H9 (cell line): ENCODE measurements around the gene KLC1. TPM values are rescaled to one million over a fixed set of nuclear protein-coding genes. Genes with fewer than 3 reads are reported as not detected.

Experiments used
- DNase-seq: peaks from one replicate; pipeline ENCODE4 v3.0.0-alpha.2; 2017
- H2AFZ ChIP-seq: one replicate; pipeline ENCODE4 v1.6.1; 2013; ENCODE audit warnings: mild to moderate bottlenecking, low read length, control low read depth, moderate library complexity
- H2AK5ac ChIP-seq: 2 replicates; pipeline ENCODE4 v1.6.1; 2013; ENCODE audit warnings: low read length, control low read depth, mixed read lengths; ENCODE audit not compliant: insufficient read length
- H2BK120ac ChIP-seq: one replicate; pipeline ENCODE4 v1.6.1; 2013; ENCODE audit warnings: low read depth, mild to moderate bottlenecking, low read length, control low read depth, inconsistent platforms; ENCODE audit not compliant: poor library complexity, severe bottlenecking
- H2BK12ac ChIP-seq: 2 replicates; pipeline ENCODE4 v1.6.1; 2013; ENCODE audit warnings: low read length, control low read depth, mixed read lengths, low read depth; ENCODE audit not compliant: insufficient read length
- H2BK15ac ChIP-seq: 2 replicates; pipeline ENCODE4 v1.6.1; 2013; ENCODE audit warnings: low read depth, low read length, control low read depth
- H2BK20ac ChIP-seq: one replicate; pipeline ENCODE4 v1.6.1; 2013; ENCODE audit warnings: low read depth, mild to moderate bottlenecking, low read length, control low read depth, inconsistent platforms; ENCODE audit not compliant: poor library complexity, severe bottlenecking
- H2BK5ac ChIP-seq: 2 replicates; pipeline ENCODE4 v1.6.1; 2013; ENCODE audit warnings: low read length, control low read depth, mixed read lengths; ENCODE audit not compliant: insufficient read length
- H3K14ac ChIP-seq: 2 replicates; pipeline ENCODE4 v1.6.1; 2013; ENCODE audit warnings: low read length, control low read depth; ENCODE audit not compliant: insufficient read depth
- H3K18ac ChIP-seq: 2 replicates; pipeline ENCODE4 v1.6.1; 2013; ENCODE audit warnings: low read depth, mild to moderate bottlenecking, mixed read lengths, low read length, control low read depth; ENCODE audit not compliant: insufficient read length
- H3K23ac ChIP-seq: 2 replicates; pipeline ENCODE4 v1.6.1; 2013; ENCODE audit warnings: low read length, control low read depth, mixed read lengths, low read depth; ENCODE audit not compliant: insufficient read length
- H3K23me2 ChIP-seq: 2 replicates; pipeline ENCODE4 v1.6.1; 2013; ENCODE audit warnings: low read depth, mild to moderate bottlenecking, mixed read lengths, low read length, control low read depth; ENCODE audit not compliant: insufficient read length, poor library complexity, severe bottlenecking
- H3K27ac ChIP-seq: 2 replicates; pipeline ENCODE4 v1.5.1; 2013; ENCODE audit warnings: low read length, control low read depth, mixed read lengths, low read depth; ENCODE audit not compliant: insufficient read length
- H3K27me3 ChIP-seq: 2 replicates; pipeline ENCODE4 v1.6.1; 2013; ENCODE audit warnings: low read length, control low read depth, inconsistent platforms; ENCODE audit not compliant: insufficient read depth
- H3K4ac ChIP-seq: 2 replicates; pipeline ENCODE4 v1.6.1; 2013; ENCODE audit warnings: low read depth, mild to moderate bottlenecking, control low read depth, inconsistent platforms, low read length, moderate library complexity
- H3K4me1 ChIP-seq: 2 replicates; pipeline ENCODE4 v1.6.1; 2013; ENCODE audit warnings: low read length, control low read depth, inconsistent platforms; ENCODE audit not compliant: insufficient read depth
- H3K4me2 ChIP-seq: 2 replicates; pipeline ENCODE4 v1.6.1; 2013; ENCODE audit warnings: low read length, control low read depth, mixed read lengths; ENCODE audit not compliant: insufficient read length, insufficient read depth
- H3K56ac ChIP-seq: 2 replicates; pipeline ENCODE4 v1.6.1; 2013; ENCODE audit warnings: low read depth, mild to moderate bottlenecking, mixed read lengths, low read length, control low read depth; ENCODE audit not compliant: insufficient read length
- H3K79me1 ChIP-seq: 2 replicates; pipeline ENCODE4 v1.6.1; 2013; ENCODE audit warnings: low read depth, mild to moderate bottlenecking, moderate library complexity, low read length, control low read depth, inconsistent platforms; ENCODE audit not compliant: insufficient read depth, poor library complexity, severe bottlenecking
- H3K79me2 ChIP-seq: 2 replicates; pipeline ENCODE4 v1.6.1; 2013; ENCODE audit warnings: low read length, control low read depth, inconsistent platforms; ENCODE audit not compliant: insufficient read depth
- H3K9ac ChIP-seq: 2 replicates; pipeline ENCODE4 v1.6.1; 2013; ENCODE audit warnings: low read length, control low read depth, mixed read lengths; ENCODE audit not compliant: insufficient read length; ENCODE audit errors: extremely low read depth
- H3K9me3 ChIP-seq: one replicate; pipeline ENCODE4 v1.6.1; 2013; ENCODE audit warnings: low read depth, low read length, inconsistent platforms; ENCODE audit not compliant: control insufficient read depth
- H3T11ph ChIP-seq: one replicate; pipeline ENCODE4 v1.6.1; 2013; ENCODE audit warnings: mild to moderate bottlenecking, low read length, control low read depth, inconsistent platforms
- H4K20me1 ChIP-seq: one replicate; pipeline ENCODE4 v1.6.1; 2013; ENCODE audit not compliant: control insufficient read depth, insufficient read length, insufficient read depth
- H4K5ac ChIP-seq: 2 replicates; pipeline ENCODE4 v1.6.1; 2013; ENCODE audit warnings: low read depth, mild to moderate bottlenecking, mixed read lengths, low read length, control low read depth; ENCODE audit not compliant: insufficient read length
- H4K8ac ChIP-seq: replicated peaks from 2 replicates; pipeline ENCODE4 v1.6.1; 2013; ENCODE audit warnings: low read length, control low read depth, mixed read lengths, low read depth; ENCODE audit not compliant: insufficient read length
- H4K91ac ChIP-seq: 2 replicates; pipeline ENCODE4 v1.6.1; 2013; ENCODE audit warnings: low read depth, mild to moderate bottlenecking, moderate library complexity, mixed read lengths, low read length, control low read depth; ENCODE audit not compliant: insufficient read length
- H3K27ac Mint-ChIP-seq, 3 experiments: 2 replicates in 2 of 3; 3 replicates in 1 of 3; pipeline ENCODE4 v1.8.0; 2020 to 2021; ENCODE audit warnings: mixed read lengths in 3 of 3, mild to moderate bottlenecking in 1 of 3, moderate library complexity in 1 of 3
- H3K27me3 Mint-ChIP-seq: 2 replicates; pipeline ENCODE4 v1.8.0; 2021; ENCODE audit warnings: low read depth, mild to moderate bottlenecking, moderate library complexity, mixed read lengths
- H3K36me3 Mint-ChIP-seq, 3 experiments: 2 replicates in 2 of 3; 3 replicates in 1 of 3; pipeline ENCODE4 v1.8.0; 2020 to 2021; ENCODE audit warnings: low read depth in 3 of 3, mixed read lengths in 3 of 3; ENCODE audit not compliant: insufficient read depth in 1 of 3
- H3K4me1 Mint-ChIP-seq, 2 experiments: 2 replicates each; pipeline ENCODE4 v1.8.0; 2020; ENCODE audit warnings: mixed read lengths in 2 of 2
- H3K4me3 Mint-ChIP-seq, 2 experiments: 2 replicates in 1 of 2; 3 replicates in 1 of 2; pipeline ENCODE4 v1.8.0; 2020 to 2021; ENCODE audit warnings: mild to moderate bottlenecking in 2 of 2, mixed read lengths in 2 of 2, moderate library complexity in 1 of 2
- H3K9me3 Mint-ChIP-seq, 2 experiments: 2 replicates in 1 of 2; 3 replicates in 1 of 2; pipeline ENCODE4 v1.8.0; 2020; ENCODE audit warnings: mild to moderate bottlenecking in 2 of 2, mixed read lengths in 2 of 2, moderate library complexity in 1 of 2
- WGBS: extraction: QIAGEN DNeasy Blood & Tissue Kit; methylation state at CpG from one replicate; pipeline ENCODE4 v1.1.7; 2013; ENCODE audit warnings: missing lambda C conversion rate, low lambda C conversion rate, mixed read lengths; ENCODE audit not compliant: insufficient read length; ENCODE audit errors: extremely low coverage; 5-methylcytosine and 5-hydroxymethylcytosine counted together
- total RNA-seq: library from RNA; stranded (reverse); gene quantifications from 2 replicates; pipeline ENCODE4 v1.2.1, GENCODE V29; 2021
- TF ChIP-seq, protein P1 (sequence below): fragments of 200-600 bp; sonication (generic); conservative IDR thresholded peaks from 3 replicates; pipeline ENCODE4 v1.8.0; 2021; ENCODE audit warnings: antibody characterized with exemption, mild to moderate bottlenecking

The KLC1 gene
- total RNA-seq, 1 experiment from 2014 or later, result 143 TPM

- Mint-ChIP-seq H3K27ac (no peak overlapping the region), H3K27me3 (no peaks in the 10 kb centered on the region), H3K4me3 (no peak overlapping the region), H3K36me3 (peaks cover under 1 to 7% (median 6%) of the 10 kb centered on the region in 3 experiments; a peak in 6 of 7 replicates), H3K4me1 (peaks cover 11 to 14% of the 10 kb centered on the region in 2 experiments), H3K9me3 (no peaks in the 10 kb centered on the region)
- Histone ChIP-seq H4K8ac (no peak overlapping the region), H3K14ac (no peak overlapping the region), H3K79me1 (no peaks in the 10 kb centered on the region), H2BK12ac (no peak overlapping the region), H2AFZ (no peak overlapping the region), H3T11ph (no peak overlapping the region), H4K5ac (no peak overlapping the region), H4K91ac (no peak overlapping the region), H4K20me1 (no peaks in the 10 kb centered on the region), H2BK15ac (no peak overlapping the region), H3K79me2 (no peaks in the 10 kb centered on the region), H3K23ac (no peak overlapping the region), H3K27me3 (no peaks in the 10 kb centered on the region; the same call in 1 of the 2 replicates), H3K27ac (no peak overlapping the region), H3K18ac (no peak overlapping the region), H2AK5ac (no peak overlapping the region), H3K4me1 (peaks cover 6% of the 10 kb centered on the region; the same call in 1 of the 2 replicates), H3K23me2 (no peaks in the 10 kb centered on the region), H3K9me3 (no peaks in the 10 kb centered on the region), H3K4me2 (no peak overlapping the region), H2BK120ac (no peak overlapping the region), H2BK5ac (no peak overlapping the region), H2BK20ac (no peak overlapping the region), H3K9ac (no peak overlapping the region), H3K56ac (no peak overlapping the region), H3K4ac (no peak overlapping the region)
- DNase-seq, result no peak
- TF ChIP-seq, protein P1, sequence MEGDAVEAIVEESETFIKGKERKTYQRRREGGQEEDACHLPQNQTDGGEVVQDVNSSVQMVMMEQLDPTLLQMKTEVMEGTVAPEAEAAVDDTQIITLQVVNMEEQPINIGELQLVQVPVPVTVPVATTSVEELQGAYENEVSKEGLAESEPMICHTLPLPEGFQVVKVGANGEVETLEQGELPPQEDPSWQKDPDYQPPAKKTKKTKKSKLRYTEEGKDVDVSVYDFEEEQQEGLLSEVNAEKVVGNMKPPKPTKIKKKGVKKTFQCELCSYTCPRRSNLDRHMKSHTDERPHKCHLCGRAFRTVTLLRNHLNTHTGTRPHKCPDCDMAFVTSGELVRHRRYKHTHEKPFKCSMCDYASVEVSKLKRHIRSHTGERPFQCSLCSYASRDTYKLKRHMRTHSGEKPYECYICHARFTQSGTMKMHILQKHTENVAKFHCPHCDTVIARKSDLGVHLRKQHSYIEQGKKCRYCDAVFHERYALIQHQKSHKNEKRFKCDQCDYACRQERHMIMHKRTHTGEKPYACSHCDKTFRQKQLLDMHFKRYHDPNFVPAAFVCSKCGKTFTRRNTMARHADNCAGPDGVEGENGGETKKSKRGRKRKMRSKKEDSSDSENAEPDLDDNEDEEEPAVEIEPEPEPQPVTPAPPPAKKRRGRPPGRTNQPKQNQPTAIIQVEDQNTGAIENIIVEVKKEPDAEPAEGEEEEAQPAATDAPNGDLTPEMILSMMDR, result no peak
- no CpG with 5 or more reads among the region's 15 CpGs for WGBS
Measured at GRCh38 chr14:103744621-103745395, 115.8 kb downstream of the KLC1 start.
